ENCODE measurements around the gene COPS3.

DNA sequence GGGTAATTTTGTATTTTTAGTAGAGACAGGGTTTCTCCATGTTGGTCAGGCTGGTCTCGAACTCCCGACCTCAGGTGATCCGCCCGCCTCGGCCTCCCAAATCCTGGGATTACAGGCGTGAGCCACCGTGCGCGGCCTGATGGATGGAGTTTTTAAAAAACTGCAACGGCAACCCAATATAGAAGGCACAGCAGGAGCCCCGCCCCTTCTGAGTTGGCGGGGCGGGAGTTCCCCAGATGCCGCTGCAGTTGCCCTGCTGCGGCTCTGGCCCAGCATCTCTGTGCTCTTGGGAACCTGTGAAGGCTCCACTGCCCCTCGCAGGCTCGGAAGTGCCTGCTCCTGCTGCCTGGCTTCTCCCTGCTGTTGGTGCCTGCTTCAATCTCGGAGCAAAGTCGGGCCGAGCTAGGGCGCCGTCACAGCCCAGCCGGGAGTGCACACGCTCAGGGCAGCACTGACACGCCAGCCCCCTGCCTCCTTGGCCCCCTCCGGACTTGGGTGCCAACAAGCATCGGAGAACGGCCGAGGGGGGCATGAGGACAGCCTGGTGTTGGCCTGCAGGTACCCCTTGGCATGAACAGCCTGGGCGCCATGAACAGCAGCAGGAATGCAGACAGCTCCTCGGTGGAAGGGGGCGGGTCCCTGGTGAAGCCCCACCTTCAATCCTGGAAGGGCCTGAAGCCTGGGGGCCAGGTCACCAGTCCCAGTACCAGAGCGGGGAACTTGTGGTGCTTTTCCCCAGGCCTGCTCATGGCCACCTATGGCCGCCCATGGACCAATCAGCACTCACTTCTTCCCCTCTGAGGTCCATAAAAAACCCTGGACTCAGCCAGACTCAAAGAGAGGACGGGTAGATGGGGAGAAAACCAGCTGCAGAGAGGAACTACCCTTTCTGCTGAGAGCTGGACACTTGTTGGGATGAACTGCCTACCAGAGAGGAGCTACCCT lies 19.9 kb upstream of the COPS3 start:
- TF ChIP-seq TAF1 (conservative IDR thresholded peaks at IDR 0.05) (no peak), JUND (IDR thresholded peaks at IDR 0.05) (no peak), RXRA (IDR thresholded peaks at IDR 0.05) (no peak), HNF4A (conservative IDR thresholded peaks at IDR 0.05) (no peak), RAD21 (IDR thresholded peaks at IDR 0.05) (no peak), SP1 (IDR thresholded peaks at IDR 0.05) (no peak), NR2F2 (IDR thresholded peaks at IDR 0.05) (no peak), EGR1 (IDR thresholded peaks at IDR 0.05; ENCODE audit: low read depth in 2 of 2) (no peak), GABPA (IDR thresholded peaks at IDR 0.05 in 1 of 2, conservative IDR thresholded peaks at IDR 0.05 in 1 of 2) (no peak)
- TF ChIP-seq, protein P1, sequence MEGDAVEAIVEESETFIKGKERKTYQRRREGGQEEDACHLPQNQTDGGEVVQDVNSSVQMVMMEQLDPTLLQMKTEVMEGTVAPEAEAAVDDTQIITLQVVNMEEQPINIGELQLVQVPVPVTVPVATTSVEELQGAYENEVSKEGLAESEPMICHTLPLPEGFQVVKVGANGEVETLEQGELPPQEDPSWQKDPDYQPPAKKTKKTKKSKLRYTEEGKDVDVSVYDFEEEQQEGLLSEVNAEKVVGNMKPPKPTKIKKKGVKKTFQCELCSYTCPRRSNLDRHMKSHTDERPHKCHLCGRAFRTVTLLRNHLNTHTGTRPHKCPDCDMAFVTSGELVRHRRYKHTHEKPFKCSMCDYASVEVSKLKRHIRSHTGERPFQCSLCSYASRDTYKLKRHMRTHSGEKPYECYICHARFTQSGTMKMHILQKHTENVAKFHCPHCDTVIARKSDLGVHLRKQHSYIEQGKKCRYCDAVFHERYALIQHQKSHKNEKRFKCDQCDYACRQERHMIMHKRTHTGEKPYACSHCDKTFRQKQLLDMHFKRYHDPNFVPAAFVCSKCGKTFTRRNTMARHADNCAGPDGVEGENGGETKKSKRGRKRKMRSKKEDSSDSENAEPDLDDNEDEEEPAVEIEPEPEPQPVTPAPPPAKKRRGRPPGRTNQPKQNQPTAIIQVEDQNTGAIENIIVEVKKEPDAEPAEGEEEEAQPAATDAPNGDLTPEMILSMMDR (IDR thresholded peaks at IDR 0.05; ENCODE audit: low read depth, low read length, missing input control), result no peak
- TF ChIP-seq, protein P2, sequence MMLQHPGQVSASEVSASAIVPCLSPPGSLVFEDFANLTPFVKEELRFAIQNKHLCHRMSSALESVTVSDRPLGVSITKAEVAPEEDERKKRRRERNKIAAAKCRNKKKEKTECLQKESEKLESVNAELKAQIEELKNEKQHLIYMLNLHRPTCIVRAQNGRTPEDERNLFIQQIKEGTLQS (IDR thresholded peaks at IDR 0.05), result no peak
- TF ChIP-seq, protein P3, sequence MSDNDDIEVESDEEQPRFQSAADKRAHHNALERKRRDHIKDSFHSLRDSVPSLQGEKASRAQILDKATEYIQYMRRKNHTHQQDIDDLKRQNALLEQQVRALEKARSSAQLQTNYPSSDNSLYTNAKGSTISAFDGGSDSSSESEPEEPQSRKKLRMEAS (IDR thresholded peaks at IDR 0.05), result no peak
- TF ChIP-seq, protein P4, sequence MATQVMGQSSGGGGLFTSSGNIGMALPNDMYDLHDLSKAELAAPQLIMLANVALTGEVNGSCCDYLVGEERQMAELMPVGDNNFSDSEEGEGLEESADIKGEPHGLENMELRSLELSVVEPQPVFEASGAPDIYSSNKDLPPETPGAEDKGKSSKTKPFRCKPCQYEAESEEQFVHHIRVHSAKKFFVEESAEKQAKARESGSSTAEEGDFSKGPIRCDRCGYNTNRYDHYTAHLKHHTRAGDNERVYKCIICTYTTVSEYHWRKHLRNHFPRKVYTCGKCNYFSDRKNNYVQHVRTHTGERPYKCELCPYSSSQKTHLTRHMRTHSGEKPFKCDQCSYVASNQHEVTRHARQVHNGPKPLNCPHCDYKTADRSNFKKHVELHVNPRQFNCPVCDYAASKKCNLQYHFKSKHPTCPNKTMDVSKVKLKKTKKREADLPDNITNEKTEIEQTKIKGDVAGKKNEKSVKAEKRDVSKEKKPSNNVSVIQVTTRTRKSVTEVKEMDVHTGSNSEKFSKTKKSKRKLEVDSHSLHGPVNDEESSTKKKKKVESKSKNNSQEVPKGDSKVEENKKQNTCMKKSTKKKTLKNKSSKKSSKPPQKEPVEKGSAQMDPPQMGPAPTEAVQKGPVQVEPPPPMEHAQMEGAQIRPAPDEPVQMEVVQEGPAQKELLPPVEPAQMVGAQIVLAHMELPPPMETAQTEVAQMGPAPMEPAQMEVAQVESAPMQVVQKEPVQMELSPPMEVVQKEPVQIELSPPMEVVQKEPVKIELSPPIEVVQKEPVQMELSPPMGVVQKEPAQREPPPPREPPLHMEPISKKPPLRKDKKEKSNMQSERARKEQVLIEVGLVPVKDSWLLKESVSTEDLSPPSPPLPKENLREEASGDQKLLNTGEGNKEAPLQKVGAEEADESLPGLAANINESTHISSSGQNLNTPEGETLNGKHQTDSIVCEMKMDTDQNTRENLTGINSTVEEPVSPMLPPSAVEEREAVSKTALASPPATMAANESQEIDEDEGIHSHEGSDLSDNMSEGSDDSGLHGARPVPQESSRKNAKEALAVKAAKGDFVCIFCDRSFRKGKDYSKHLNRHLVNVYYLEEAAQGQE (IDR thresholded peaks at IDR 0.05), result no peak

Measured in liver (tissue), 3 donors.